OCI-LY7 (cell line): ENCODE results near the gene CHD9NB. TPM values are rescaled to one million over a fixed set of nuclear protein-coding genes. Genes with fewer than 3 reads are reported as not detected.

Source experiments
- Bru-seq: library from RNA; stranded (reverse); fragments of 400-500 nt; gene quantifications from one replicate; lab custom pipeline; 2021; lab: Mats Ljungman, UMichigan
- BruChase-seq, 2 experiments: library from RNA; stranded (reverse); fragments of 400-500 nt; gene quantifications; one replicate each; lab custom pipeline; 2021; lab: Mats Ljungman, UMichigan
- BruUV-seq: library from RNA; stranded (reverse); fragments of 400-500 nt; replicated peaks from 2 replicates; lab custom pipeline; 2021; lab: Mats Ljungman, UMichigan
- CTCF ChIA-PET: fragments of 300-600 bp; sonication (Branson Sonifier 250); formaldehyde crosslinking; loops from one replicate; lab custom pipeline; 2022; ENCODE audit warnings: antibody characterized with exemption; ENCODE audit not compliant: unreplicated experiment; lab: Charles Lee
- POLR2A ChIA-PET: fragments of 300-600 bp; sonication (Branson Sonifier 250); formaldehyde crosslinking; loops from one replicate; lab custom pipeline; 2022; ENCODE audit warnings: antibody characterized with exemption; lab: Charles Lee
- DNase-seq: peaks from one replicate; pipeline ENCODE4 v3.0.0-alpha.2; 2015; ENCODE audit warnings: low spot score
- H2AFZ ChIP-seq: fragments of 200-600 bp; sonication (generic), shearing (Covaris generic); 2 replicates; pipeline ENCODE4 v1.6.1; 2014; ENCODE audit warnings: mild to moderate bottlenecking, antibody characterized with exemption, low read length, moderate library complexity
- H3K27ac ChIP-seq: fragments of 200-600 bp; sonication (generic); 2 replicates; pipeline ENCODE4 v1.5.1; 2014; ENCODE audit warnings: mixed run types, low read depth, mild to moderate bottlenecking, moderate library complexity, low read length, inconsistent platforms; ENCODE audit not compliant: poor library complexity, severe bottlenecking
- H3K36me3 ChIP-seq: fragments of 200-600 bp; sonication (generic); 2 replicates; pipeline ENCODE4 v1.6.1; 2014; ENCODE audit warnings: mild to moderate bottlenecking, antibody characterized with exemption, low read length, moderate library complexity, mixed read lengths; ENCODE audit not compliant: insufficient read depth
- H3K4me1 ChIP-seq: fragments of 200-600 bp; sonication (generic); 2 replicates; pipeline ENCODE4 v1.5.1; 2014; ENCODE audit warnings: mild to moderate bottlenecking, low read length; ENCODE audit not compliant: insufficient read depth, poor library complexity, severe bottlenecking
- H3K4me2 ChIP-seq: fragments of 200-600 bp; sonication (generic); 2 replicates; pipeline ENCODE4 v1.6.1; 2014; ENCODE audit warnings: mild to moderate bottlenecking, low read length
- H3K4me3 ChIP-seq: fragments of 200-600 bp; sonication (generic); 2 replicates; pipeline ENCODE4 v1.5.1; 2014; ENCODE audit warnings: mild to moderate bottlenecking, low read depth, low read length; ENCODE audit not compliant: poor library complexity, severe bottlenecking
- H3K79me2 ChIP-seq: fragments of 200-600 bp; sonication (generic); 2 replicates; pipeline ENCODE4 v1.6.1; 2016; ENCODE audit warnings: low read depth, mild to moderate bottlenecking, low read length, moderate library complexity, mixed read lengths; ENCODE audit not compliant: insufficient read depth
- H3K9me2 ChIP-seq: fragments of 200-600 bp; sonication (generic); 2 replicates; pipeline ENCODE4 v1.6.1; 2016; ENCODE audit warnings: mild to moderate bottlenecking, low read length, mixed read lengths; ENCODE audit not compliant: insufficient read depth
- H3K9me3 ChIP-seq: fragments of 200-600 bp; sonication (generic); 2 replicates; pipeline ENCODE4 v1.6.1; 2014; ENCODE audit warnings: mild to moderate bottlenecking, mixed run types, low read length, mixed read lengths
- H4K20me1 ChIP-seq: fragments of 200-600 bp; sonication (generic); 2 replicates; pipeline ENCODE4 v1.6.1; 2014; ENCODE audit warnings: mild to moderate bottlenecking, antibody characterized with exemption, low read length, moderate library complexity, mixed read lengths; ENCODE audit not compliant: insufficient read depth
- EZH2phosphoT487 ChIP-seq: fragments of 200-600 bp; sonication (generic); IDR thresholded peaks from 2 replicates; pipeline ENCODE4 v1.6.1; 2018; ENCODE audit warnings: low read depth, borderline replicate concordance, mild to moderate bottlenecking, mixed run types, antibody characterized with exemption, low read length, moderate library complexity, mixed read lengths
- intact Hi-C: fragments of 100-400 bp; cut with micrococcal nuclease; formaldehyde crosslinking; loops from one replicate; pipeline ENCODE4 v1.10.0; 2022; ENCODE audit not compliant: unreplicated experiment
- long read RNA-seq: library from polyadenylated mRNA; stranded (forward); transcript quantifications from one replicate; pipeline ENCODE4 v2.0.0, GENCODE V29; 2022
- total RNA-seq, 2 experiments: library from RNA; depleted of rRNA in 1 of 2; stranded (reverse); fragments of >200 nt in 1 of 2; shearing (Covaris generic) in 1 of 2; gene quantifications; 2 replicates each; pipeline ENCODE4 v1.2.3, GENCODE V29; 2014 to 2022
- TF ChIP-seq, protein P1 (sequence below): fragments of 200-600 bp; sonication (generic); conservative IDR thresholded peaks from 2 replicates; pipeline ENCODE4 v1.5.1; 2014; ENCODE audit warnings: mild to moderate bottlenecking, antibody characterized with exemption, low read length, moderate library complexity, mixed read lengths

CHD9NB gene
- total RNA-seq (2014; rRNA removed; shearing (Covaris generic)), result 0.10 TPM in 1 of 2 replicates, not detected in the other
- not detected in 2 replicates for total RNA-seq (2022)
- percentile 29 among the genes with signal in this experiment for Bru-seq, nascent RNA
- percentile 18 among the genes with signal in this experiment for BruChase-seq, experiment 1, labeled RNA remaining after a 6-hour chase
- percentile 19 among the genes with signal in this experiment for BruChase-seq, experiment 2, labeled RNA remaining after a 2-hour chase
- long read RNA-seq, result 0 reads

DNA sequence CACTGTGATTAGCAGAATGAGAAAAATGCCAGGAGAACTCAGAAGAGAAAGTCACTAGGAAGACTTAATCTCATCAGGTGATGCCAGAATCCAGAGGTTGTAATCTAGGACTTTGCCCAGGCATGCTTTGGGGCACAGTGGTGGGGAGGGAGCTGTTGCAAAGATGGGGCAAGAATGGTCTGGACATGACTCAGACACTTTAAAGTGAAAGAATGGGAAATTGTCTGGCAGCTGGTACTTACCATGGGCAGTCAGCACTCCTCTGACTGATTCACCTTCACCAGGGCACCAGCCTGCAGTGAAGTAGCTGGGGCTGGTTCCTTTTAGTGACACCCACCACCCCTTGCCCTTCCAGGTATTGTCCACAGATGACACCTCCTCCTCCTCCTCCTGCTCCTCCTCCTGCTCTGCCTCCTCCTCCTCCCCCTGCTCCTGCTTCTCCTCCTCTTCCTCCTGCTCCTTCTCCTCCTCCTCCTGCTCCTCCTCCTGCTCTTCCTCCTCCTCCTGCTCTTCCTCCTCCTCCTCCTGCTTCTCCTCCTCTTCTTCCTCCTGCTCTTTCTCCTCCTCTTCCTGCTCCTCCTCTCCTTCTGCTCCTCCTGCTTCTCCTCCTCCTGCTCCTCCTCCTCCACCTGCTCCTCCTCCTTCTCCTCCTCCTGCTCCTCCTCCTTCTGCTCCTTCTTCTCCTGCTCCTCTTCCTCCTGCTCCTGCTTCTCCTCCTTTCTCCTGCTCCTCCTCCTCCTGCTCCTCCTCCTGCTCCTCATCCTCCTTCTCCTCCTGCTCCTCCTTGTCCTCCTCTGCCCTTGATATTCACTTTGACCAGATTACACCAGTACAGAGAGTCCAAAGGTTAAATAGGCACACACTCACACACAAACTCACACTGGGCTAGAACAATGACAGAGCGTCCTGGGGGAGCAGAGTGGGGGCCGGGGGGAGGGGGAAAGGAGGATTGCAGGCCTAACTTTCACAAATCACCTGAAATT lies at the start of gene CHD9NB:
Gene CHD9NB, minus strand, starts transcription at position 379 of the 983 bp plus-strand sequence. CDS start 8,739 bp downstream, outside the sequence.
- no peak within 1 kb of the TSS for H3K4me2 ChIP-seq
- H3K9me2 ChIP-seq, result no peaks in the 10 kb centered on the region
- H3K4me1 ChIP-seq, result peaks cover 25% of the 10 kb centered on the region
- H3K27ac ChIP-seq, result no peak within 1 kb of the TSS
- no peak for DNase-seq
- no peak within 1 kb of the TSS for H2AFZ ChIP-seq
- BruUV-seq, result no TSS peak
- H3K9me3 ChIP-seq, result no peaks in the 10 kb centered on the region
- POLR2A ChIA-PET, result interaction anchor here (0.6 to 6.0 kb wide), 4 partner anchors 43 to 99 kb away, joined by 3 to 77 read pairs (median 4); no protein-coding TSS in a partner anchor
- TF ChIP-seq EZH2phosphoT487, result no peak
- TF ChIP-seq, protein P1, sequence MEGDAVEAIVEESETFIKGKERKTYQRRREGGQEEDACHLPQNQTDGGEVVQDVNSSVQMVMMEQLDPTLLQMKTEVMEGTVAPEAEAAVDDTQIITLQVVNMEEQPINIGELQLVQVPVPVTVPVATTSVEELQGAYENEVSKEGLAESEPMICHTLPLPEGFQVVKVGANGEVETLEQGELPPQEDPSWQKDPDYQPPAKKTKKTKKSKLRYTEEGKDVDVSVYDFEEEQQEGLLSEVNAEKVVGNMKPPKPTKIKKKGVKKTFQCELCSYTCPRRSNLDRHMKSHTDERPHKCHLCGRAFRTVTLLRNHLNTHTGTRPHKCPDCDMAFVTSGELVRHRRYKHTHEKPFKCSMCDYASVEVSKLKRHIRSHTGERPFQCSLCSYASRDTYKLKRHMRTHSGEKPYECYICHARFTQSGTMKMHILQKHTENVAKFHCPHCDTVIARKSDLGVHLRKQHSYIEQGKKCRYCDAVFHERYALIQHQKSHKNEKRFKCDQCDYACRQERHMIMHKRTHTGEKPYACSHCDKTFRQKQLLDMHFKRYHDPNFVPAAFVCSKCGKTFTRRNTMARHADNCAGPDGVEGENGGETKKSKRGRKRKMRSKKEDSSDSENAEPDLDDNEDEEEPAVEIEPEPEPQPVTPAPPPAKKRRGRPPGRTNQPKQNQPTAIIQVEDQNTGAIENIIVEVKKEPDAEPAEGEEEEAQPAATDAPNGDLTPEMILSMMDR, result no peak
- peaks cover 26% of the 10 kb centered on the region for H3K79me2 ChIP-seq
- H3K4me3 ChIP-seq, result no peak within 1 kb of the TSS
- intact Hi-C loops, result no loop called here
- CTCF ChIA-PET, result no interaction called here
- H3K36me3 ChIP-seq, result no peaks in the 10 kb centered on the region
- no peaks in the 10 kb centered on the region for H4K20me1 ChIP-seq

DNA sequence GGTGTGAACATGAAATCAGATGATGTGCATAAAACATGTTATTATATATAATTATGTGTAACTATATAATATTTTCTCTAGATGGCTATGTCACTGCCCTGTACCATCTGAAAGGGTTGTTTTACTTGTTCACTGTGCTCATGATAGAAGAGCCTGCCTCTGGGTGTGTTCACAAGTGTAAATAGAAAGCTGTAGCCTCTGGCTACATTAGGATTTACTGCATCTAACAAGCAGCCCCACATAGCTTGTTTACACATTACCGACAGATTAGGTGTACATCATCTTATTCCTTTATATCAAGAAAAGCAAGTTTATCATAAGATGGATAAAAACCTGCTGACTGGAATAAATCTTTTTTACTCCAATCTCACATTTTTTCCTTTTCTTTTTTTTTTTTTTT lies 48.2 kb upstream of the CHD9NB start:
- Histone ChIP-seq H3K79me2 (peaks cover 80% of the 10 kb centered on the region), H3K9me3 (0 out of 2 replicates have a peak, but pooled peaks cover 6% of the 10 kb centered on the region), H3K27ac (peak overlapping the region; percentile 97), H3K4me1 (peaks cover 71% of the 10 kb centered on the region), H4K20me1 (no peaks in the 10 kb centered on the region), H3K4me3 (peak overlapping the region; percentile 69), H3K4me2 (peak overlapping the region; percentile 80), H3K36me3 (peaks cover 21% of the 10 kb centered on the region), H3K9me2 (no peaks in the 10 kb centered on the region), H2AFZ (no peak overlapping the region)
- POLR2A ChIA-PET, result interaction anchor here (0.5 to 8.1 kb wide), 13 partner anchors 17 to 1823 kb away, joined by 3 to 77 read pairs (median 4); partner anchors contain the start of gene CHD9
- no TSS peak for BruUV-seq
- TF ChIP-seq, protein P1, result no peak
- intact Hi-C loops, result no loop called here
- no peak for DNase-seq
- CTCF ChIA-PET, result interaction anchor here (0.6 kb wide), 1 partner anchor 13 kb away, joined by 3 read pairs; no protein-coding TSS in a partner anchor
